ENCODE results near the gene CHFR. TPM values are rescaled to one million over a fixed set of nuclear protein-coding genes. Genes with fewer than 3 reads are reported as not detected.

Gene CHFR
- polyA plus RNA-seq, 1 donor from 2014 or later, result 89.3 TPM

DNA sequence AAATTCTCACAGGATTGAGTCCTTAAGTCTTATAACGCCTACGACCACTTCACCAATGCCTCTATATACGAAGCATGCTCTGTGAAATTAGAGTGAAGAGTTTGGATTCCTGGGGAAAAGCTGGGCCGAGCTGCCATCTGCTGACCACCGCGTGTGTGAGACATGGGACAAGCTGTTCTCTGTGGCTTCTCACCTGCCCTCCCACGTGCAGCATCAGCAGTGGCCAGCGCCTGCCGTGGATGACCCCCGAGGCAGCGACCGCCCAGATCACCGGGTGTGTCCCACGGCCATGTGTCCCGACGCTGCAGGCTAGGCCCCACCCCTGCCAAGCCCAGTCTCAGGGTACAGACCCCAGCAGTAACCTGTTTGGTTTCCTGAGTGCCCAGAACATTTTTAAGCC is 37.1 kb downstream of the CHFR start:
- H3K9me2 ChIP-seq (ENCODE audit: insufficient read depth, low read length), result no peaks in the 10 kb centered on the region
- no peak overlapping the region for H3K9ac ChIP-seq (ENCODE audit: low read length)
- no peak overlapping the region for H2AFZ ChIP-seq (ENCODE audit: low read depth, low read length)
- TF ChIP-seq MXI1 (conservative IDR thresholded peaks at IDR 0.05; ENCODE audit: poor library complexity, severe bottlenecking), result no peak
- TF ChIP-seq, protein P1, sequence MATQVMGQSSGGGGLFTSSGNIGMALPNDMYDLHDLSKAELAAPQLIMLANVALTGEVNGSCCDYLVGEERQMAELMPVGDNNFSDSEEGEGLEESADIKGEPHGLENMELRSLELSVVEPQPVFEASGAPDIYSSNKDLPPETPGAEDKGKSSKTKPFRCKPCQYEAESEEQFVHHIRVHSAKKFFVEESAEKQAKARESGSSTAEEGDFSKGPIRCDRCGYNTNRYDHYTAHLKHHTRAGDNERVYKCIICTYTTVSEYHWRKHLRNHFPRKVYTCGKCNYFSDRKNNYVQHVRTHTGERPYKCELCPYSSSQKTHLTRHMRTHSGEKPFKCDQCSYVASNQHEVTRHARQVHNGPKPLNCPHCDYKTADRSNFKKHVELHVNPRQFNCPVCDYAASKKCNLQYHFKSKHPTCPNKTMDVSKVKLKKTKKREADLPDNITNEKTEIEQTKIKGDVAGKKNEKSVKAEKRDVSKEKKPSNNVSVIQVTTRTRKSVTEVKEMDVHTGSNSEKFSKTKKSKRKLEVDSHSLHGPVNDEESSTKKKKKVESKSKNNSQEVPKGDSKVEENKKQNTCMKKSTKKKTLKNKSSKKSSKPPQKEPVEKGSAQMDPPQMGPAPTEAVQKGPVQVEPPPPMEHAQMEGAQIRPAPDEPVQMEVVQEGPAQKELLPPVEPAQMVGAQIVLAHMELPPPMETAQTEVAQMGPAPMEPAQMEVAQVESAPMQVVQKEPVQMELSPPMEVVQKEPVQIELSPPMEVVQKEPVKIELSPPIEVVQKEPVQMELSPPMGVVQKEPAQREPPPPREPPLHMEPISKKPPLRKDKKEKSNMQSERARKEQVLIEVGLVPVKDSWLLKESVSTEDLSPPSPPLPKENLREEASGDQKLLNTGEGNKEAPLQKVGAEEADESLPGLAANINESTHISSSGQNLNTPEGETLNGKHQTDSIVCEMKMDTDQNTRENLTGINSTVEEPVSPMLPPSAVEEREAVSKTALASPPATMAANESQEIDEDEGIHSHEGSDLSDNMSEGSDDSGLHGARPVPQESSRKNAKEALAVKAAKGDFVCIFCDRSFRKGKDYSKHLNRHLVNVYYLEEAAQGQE (IDR thresholded peaks at IDR 0.05; ENCODE audit: borderline replicate concordance), result no peak
- TF ChIP-seq, protein P2, sequence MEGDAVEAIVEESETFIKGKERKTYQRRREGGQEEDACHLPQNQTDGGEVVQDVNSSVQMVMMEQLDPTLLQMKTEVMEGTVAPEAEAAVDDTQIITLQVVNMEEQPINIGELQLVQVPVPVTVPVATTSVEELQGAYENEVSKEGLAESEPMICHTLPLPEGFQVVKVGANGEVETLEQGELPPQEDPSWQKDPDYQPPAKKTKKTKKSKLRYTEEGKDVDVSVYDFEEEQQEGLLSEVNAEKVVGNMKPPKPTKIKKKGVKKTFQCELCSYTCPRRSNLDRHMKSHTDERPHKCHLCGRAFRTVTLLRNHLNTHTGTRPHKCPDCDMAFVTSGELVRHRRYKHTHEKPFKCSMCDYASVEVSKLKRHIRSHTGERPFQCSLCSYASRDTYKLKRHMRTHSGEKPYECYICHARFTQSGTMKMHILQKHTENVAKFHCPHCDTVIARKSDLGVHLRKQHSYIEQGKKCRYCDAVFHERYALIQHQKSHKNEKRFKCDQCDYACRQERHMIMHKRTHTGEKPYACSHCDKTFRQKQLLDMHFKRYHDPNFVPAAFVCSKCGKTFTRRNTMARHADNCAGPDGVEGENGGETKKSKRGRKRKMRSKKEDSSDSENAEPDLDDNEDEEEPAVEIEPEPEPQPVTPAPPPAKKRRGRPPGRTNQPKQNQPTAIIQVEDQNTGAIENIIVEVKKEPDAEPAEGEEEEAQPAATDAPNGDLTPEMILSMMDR (IDR thresholded peaks at IDR 0.05; ENCODE audit: poor library complexity, severe bottlenecking), result no peak
- no peak for TF ChIP-seq RAD21 (conservative IDR thresholded peaks at IDR 0.05)
- TF ChIP-seq SMC3 (conservative IDR thresholded peaks at IDR 0.05; ENCODE audit: poor library complexity), result no peak
- no peak for TF ChIP-seq POLR2AphosphoS5 (IDR thresholded peaks at IDR 0.05)
- no peak for TF ChIP-seq EP300 (conservative IDR thresholded peaks at IDR 0.05; ENCODE audit: poor library complexity, severe bottlenecking)
- no peak for TF ChIP-seq TAF1 (IDR thresholded peaks at IDR 0.05; ENCODE audit: low read depth)
- no peak for TF ChIP-seq EZH2 (IDR thresholded peaks at IDR 0.05; ENCODE audit: borderline replicate concordance, insufficient read depth, low read length, poor library complexity, severe bottlenecking)
- no peaks in the 10 kb centered on the region for H3F3A ChIP-seq (ENCODE audit: insufficient read depth, low read length, poor library complexity, severe bottlenecking)
- H3K36me3 ChIP-seq (ENCODE audit: insufficient read depth, low read length), result peaks cover 6% of the 10 kb centered on the region
- H3K79me2 ChIP-seq (replicated peaks; ENCODE audit: insufficient read depth, low read length), result no peaks in the 10 kb centered on the region
- H3K27me3 ChIP-seq (ENCODE audit: insufficient read depth, low read depth, low read length), result no peaks in the 10 kb centered on the region
- no peak overlapping the region for H3K4me3 ChIP-seq (ENCODE audit: low read length)
- H4K20me1 ChIP-seq (ENCODE audit: insufficient read depth), result no peaks in the 10 kb centered on the region
- H3K4me2 ChIP-seq (ENCODE audit: low read length), result no peak overlapping the region
- H3K27ac ChIP-seq (ENCODE audit: low read length), result no peak overlapping the region
- no peaks in the 10 kb centered on the region for H3K9me3 ChIP-seq (ENCODE audit: low read length)

DNA sequence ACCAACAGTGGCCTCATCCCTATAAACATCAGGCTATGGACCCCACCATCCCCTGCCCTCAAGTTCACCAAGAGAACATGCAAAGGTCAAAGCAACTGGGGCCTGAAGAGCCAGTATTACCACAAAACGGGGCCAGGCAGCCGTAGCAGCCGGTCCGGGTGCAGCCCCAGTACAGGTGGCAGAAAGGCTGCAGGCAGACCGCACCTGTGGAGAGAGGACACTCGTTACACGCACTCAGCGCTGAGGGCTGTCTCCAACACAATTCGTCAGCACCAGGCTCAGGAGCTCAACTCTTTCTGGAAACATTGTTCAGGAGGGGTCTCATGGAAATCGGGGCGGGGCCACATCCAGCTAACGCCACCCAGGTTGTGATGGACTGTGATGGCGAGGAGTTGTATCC is 38.9 kb downstream of the CHFR start:
- Histone ChIP-seq H3K36me3 (ENCODE audit: insufficient read depth, low read length) (peaks cover 6% of the 10 kb centered on the region), H3K9me3 (ENCODE audit: low read length) (no peaks in the 10 kb centered on the region), H3K79me2 (replicated peaks; ENCODE audit: insufficient read depth, low read length) (no peaks in the 10 kb centered on the region), H3K27me3 (ENCODE audit: insufficient read depth, low read depth, low read length) (no peaks in the 10 kb centered on the region), H3F3A (ENCODE audit: insufficient read depth, low read length, poor library complexity, severe bottlenecking) (no peaks in the 10 kb centered on the region), H3K4me3 (ENCODE audit: low read length) (no peak overlapping the region), H4K20me1 (ENCODE audit: insufficient read depth) (no peaks in the 10 kb centered on the region), H3K27ac (ENCODE audit: low read length) (no peak overlapping the region), H3K4me2 (ENCODE audit: low read length) (no peak overlapping the region), H2AFZ (ENCODE audit: low read depth, low read length) (no peak overlapping the region), H3K9ac (ENCODE audit: low read length) (no peak overlapping the region), H3K9me2 (ENCODE audit: insufficient read depth, low read length) (no peaks in the 10 kb centered on the region)
- TF ChIP-seq RAD21 (conservative IDR thresholded peaks at IDR 0.05) (no peak), EZH2 (IDR thresholded peaks at IDR 0.05; ENCODE audit: borderline replicate concordance, insufficient read depth, low read length, poor library complexity, severe bottlenecking) (no peak), SMC3 (conservative IDR thresholded peaks at IDR 0.05; ENCODE audit: poor library complexity) (no peak), MXI1 (conservative IDR thresholded peaks at IDR 0.05; ENCODE audit: poor library complexity, severe bottlenecking) (no peak), TAF1 (IDR thresholded peaks at IDR 0.05; ENCODE audit: low read depth) (no peak)

All from neural cell (in vitro differentiated cells).